Forelimb muscle (tissue), 1 donor: Measurements from ENCODE around the gene LEKR1. TPM values are rescaled to one million over a fixed set of nuclear protein-coding genes. Genes with fewer than 3 reads are reported as not detected.

Experiments
- DNase-seq: peaks from one replicate; pipeline ENCODE4 v3.0.0-alpha.2; 2013; ENCODE audit warnings: low read depth
- polyA plus RNA-seq: library from polyadenylated mRNA; unstranded; fragments of 120-200 nt; gene quantifications from one replicate; pipeline ENCODE4 v1.2.1, GENCODE V29; 2013; ENCODE audit not compliant: insufficient read length

LEKR1 gene
- polyA plus RNA-seq, 1 donor, result 0.61 TPM

- DNase-seq, result no peak
Observed at GRCh38 chr3:157078811-157079185, 252.6 kb downstream of the LEKR1 start.

- DNase-seq, result no peak
Observed at GRCh38 chr3:157079676-157080369, 253.7 kb downstream of the LEKR1 start.

- DNase-seq, result no peak
Observed at GRCh38 chr3:157081626-157082210, 255.6 kb downstream of the LEKR1 start.

- no peak for DNase-seq
Observed at GRCh38 chr3:157082305-157082982, 256.3 kb downstream of the LEKR1 start.

GRCh38 chr3:157083824-157084223 is 257.7 kb downstream of the LEKR1 start:
- DNase-seq, result no peak

GRCh38 chr3:157086060-157086750 is 260.1 kb downstream of the LEKR1 start:
- no peak for DNase-seq

GRCh38 chr3:157086775-157087174 is 260.6 kb downstream of the LEKR1 start:
- no peak for DNase-seq

GRCh38 chr3:157087373-157087772 is 261.2 kb downstream of the LEKR1 start:
- DNase-seq, result no peak

GRCh38 chr3:157087780-157088600 is 261.8 kb downstream of the LEKR1 start:
- DNase-seq, result no peak

- peak; percentile 90 for DNase-seq
Observed at GRCh38 chr3:157088601-157089454, 262.7 kb downstream of the LEKR1 start.

GRCh38 chr3:157089455-157090221 is 263.5 kb downstream of the LEKR1 start:
- no peak for DNase-seq

GRCh38 chr3:157091083-157091833 is 265.1 kb downstream of the LEKR1 start:
- no peak for DNase-seq

GRCh38 chr3:157092230-157092629 is 266.1 kb downstream of the LEKR1 start:
- DNase-seq, result no peak

- no peak for DNase-seq
Observed at GRCh38 chr3:157093096-157093495, 266.9 kb downstream of the LEKR1 start.

GRCh38 chr3:157094301-157094700 is 268.1 kb downstream of the LEKR1 start:
- DNase-seq, result no peak

- DNase-seq, result no peak
Observed at GRCh38 chr3:157094751-157095480, 268.8 kb downstream of the LEKR1 start.
